Measurements from ENCODE around the gene HDAC9. TPM values are rescaled to one million over a fixed set of nuclear protein-coding genes. Genes with fewer than 3 reads are reported as not detected.

The HDAC9 gene
- total RNA-seq, 1 experiment from 2014 or later = 7.7 TPM

DNA sequence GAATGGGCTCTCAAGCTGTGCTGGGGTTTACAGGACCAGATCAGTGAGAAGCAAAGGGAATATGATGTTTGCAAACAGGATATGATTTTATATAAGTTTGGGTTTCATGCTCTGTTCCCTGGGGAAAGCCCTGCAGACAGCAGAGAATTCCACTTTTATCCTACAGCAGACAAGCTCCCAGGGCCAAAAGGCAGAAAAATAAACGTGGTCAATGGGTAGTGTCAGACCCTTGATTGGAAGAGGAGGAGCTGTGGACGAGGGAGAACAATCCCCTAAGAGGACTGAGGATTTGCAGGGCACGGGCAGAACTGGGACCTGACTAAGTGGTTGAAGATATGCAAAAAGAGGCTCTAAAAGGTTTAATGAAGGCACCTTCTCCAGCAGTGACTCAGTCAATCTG lies 275.3 kb downstream of the HDAC9 start:
- no peaks in the 10 kb centered on the region for H3K36me3 Mint-ChIP-seq (ENCODE audit: insufficient read depth in 1 of 3, low read depth in 3 of 3)
- WGBS (ENCODE audit: extremely low coverage, insufficient read length, low lambda C conversion rate) = no CpG with 5 or more reads among the region's 3 CpGs
- Histone ChIP-seq H2AK5ac (ENCODE audit: insufficient read length, low read length) (no peak overlapping the region), H4K8ac (replicated peaks; ENCODE audit: insufficient read length, low read depth, low read length) (no peak overlapping the region), H3K56ac (ENCODE audit: insufficient read length, low read depth, low read length) (no peak overlapping the region), H3K27me3 (ENCODE audit: insufficient read depth, low read length) (no peaks in the 10 kb centered on the region; the same call in 1 of the 2 replicates), H3K79me1 (ENCODE audit: insufficient read depth, low read depth, low read length, poor library complexity, severe bottlenecking) (no peaks in the 10 kb centered on the region), H2BK15ac (ENCODE audit: low read depth, low read length) (no peak overlapping the region), H3K4me2 (ENCODE audit: insufficient read depth, insufficient read length, low read length) (no peak overlapping the region), H3K4me1 (ENCODE audit: insufficient read depth, low read length) (no peaks in the 10 kb centered on the region), H3K23ac (ENCODE audit: insufficient read length, low read depth, low read length) (no peak overlapping the region), H3T11ph (ENCODE audit: low read length) (no peak overlapping the region), H3K79me2 (ENCODE audit: insufficient read depth, low read length) (no peaks in the 10 kb centered on the region), H2BK5ac (ENCODE audit: insufficient read length, low read length) (no peak overlapping the region), H3K9me3 (ENCODE audit: control insufficient read depth, low read depth, low read length) (no peaks in the 10 kb centered on the region), H3K18ac (ENCODE audit: insufficient read length, low read depth, low read length) (no peak overlapping the region), H4K91ac (ENCODE audit: insufficient read length, low read depth, low read length) (no peak overlapping the region), H2BK12ac (ENCODE audit: insufficient read length, low read depth, low read length) (no peak overlapping the region), H2AFZ (ENCODE audit: low read length) (no peak overlapping the region), H4K5ac (ENCODE audit: insufficient read length, low read depth, low read length) (no peak overlapping the region), H3K4ac (ENCODE audit: low read depth, low read length) (no peak overlapping the region), H3K27ac (ENCODE audit: insufficient read length, low read depth, low read length) (no peak overlapping the region), H2BK20ac (ENCODE audit: low read depth, low read length, poor library complexity, severe bottlenecking) (no peak overlapping the region), H3K9ac (ENCODE audit: extremely low read depth, insufficient read length, low read length) (no peak overlapping the region), H4K20me1 (ENCODE audit: control insufficient read depth, insufficient read depth, insufficient read length) (no peaks in the 10 kb centered on the region), H3K23me2 (ENCODE audit: insufficient read length, low read depth, low read length, poor library complexity, severe bottlenecking) (no peaks in the 10 kb centered on the region), H2BK120ac (ENCODE audit: low read depth, low read length, poor library complexity, severe bottlenecking) (no peak overlapping the region), H3K14ac (ENCODE audit: insufficient read depth, low read length) (no peak overlapping the region)
- no peaks in the 10 kb centered on the region for H3K27me3 Mint-ChIP-seq (ENCODE audit: low read depth)
- H3K4me3 Mint-ChIP-seq = no peak overlapping the region
- H3K9me3 Mint-ChIP-seq = no peaks in the 10 kb centered on the region
- TF ChIP-seq, protein P1, sequence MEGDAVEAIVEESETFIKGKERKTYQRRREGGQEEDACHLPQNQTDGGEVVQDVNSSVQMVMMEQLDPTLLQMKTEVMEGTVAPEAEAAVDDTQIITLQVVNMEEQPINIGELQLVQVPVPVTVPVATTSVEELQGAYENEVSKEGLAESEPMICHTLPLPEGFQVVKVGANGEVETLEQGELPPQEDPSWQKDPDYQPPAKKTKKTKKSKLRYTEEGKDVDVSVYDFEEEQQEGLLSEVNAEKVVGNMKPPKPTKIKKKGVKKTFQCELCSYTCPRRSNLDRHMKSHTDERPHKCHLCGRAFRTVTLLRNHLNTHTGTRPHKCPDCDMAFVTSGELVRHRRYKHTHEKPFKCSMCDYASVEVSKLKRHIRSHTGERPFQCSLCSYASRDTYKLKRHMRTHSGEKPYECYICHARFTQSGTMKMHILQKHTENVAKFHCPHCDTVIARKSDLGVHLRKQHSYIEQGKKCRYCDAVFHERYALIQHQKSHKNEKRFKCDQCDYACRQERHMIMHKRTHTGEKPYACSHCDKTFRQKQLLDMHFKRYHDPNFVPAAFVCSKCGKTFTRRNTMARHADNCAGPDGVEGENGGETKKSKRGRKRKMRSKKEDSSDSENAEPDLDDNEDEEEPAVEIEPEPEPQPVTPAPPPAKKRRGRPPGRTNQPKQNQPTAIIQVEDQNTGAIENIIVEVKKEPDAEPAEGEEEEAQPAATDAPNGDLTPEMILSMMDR (conservative IDR thresholded peaks at IDR 0.05) = no peak
- no peak overlapping the region for H3K27ac Mint-ChIP-seq
- peaks cover 5 to 12% of the 10 kb centered on the region in 2 experiments; a peak in 1 of 4 replicates for H3K4me1 Mint-ChIP-seq
- no peak for DNase-seq

Measured in H9 (cell line).